ENCODE results near the gene PPP1R14C.

PPP1R14C gene

DNA sequence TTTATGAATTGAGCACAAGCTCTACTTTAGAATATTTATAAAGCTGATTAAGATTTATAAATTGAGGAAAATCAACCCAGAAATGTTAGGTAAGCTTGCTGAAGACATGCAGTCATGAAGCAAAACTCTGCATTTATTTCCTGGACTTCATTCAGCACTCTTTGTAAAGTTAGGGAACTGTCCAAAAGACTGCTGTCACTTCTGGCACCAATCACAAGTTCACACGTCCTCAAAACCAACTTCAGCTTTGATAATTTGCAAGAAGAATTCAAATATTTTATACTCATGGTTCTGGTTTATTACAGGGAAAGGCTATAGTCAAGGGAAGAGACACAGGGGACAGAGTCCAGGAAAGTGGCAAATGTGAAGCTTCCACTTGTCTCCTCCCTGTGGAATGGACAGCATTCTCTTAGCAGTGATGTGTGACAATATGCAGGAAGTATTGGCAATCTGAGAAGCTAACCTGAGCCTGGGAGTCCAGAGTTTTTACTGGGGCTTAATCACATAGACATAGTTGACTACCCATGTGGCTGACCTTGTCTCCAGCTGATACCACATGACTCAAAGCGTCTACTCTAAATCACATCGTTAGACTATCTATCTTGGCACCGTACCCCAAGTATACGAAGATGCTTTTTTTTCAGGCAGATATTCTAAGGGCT, 85.4 kb downstream of the PPP1R14C start:
- TF ChIP-seq CTCF (IDR thresholded peaks at IDR 0.05; ENCODE audit: control insufficient read depth, extremely low read depth, insufficient read depth): no peak
- no peak for DNase-seq (ENCODE audit: low read depth)

DNA sequence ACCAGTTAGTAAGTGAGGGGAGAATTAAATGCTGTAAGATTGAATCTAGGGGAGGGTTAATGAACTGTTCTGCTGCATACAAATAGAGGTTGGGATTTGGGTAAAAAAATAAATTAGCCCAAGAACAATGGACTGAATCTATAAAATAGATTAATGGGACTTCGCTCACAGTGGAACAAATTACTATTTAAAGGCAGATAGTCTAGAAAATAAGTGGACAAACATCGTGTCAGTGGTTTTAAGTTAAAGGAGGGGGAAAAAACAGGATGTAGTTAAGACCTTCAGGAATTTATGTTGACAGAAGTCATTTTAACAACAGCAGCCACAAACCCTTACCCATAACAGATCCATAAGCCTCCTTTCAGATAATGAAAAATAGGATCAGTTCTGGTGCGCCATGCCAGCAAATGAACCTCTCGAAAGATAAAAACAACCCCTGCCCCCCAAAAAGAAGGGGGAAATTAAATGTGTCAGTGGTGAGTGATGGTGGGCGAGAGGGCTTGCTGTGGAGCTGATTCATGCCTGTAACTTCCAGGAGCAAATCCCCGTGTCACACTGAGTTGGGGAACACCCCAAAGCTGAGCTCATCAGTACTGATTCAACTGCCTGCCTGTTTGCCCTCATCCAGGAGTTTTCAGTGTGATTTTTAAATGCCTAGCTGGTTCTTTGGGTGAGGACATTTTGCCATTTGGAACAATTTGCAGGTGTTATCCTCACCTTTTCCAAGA, 86.8 kb downstream of the PPP1R14C start:
- H3K4me3 ChIP-seq (ENCODE audit: low read depth, low read length): no peak overlapping the region
- no peak for TF ChIP-seq CTCF (IDR thresholded peaks at IDR 0.05; ENCODE audit: control insufficient read depth, extremely low read depth, insufficient read depth)
- no peak for DNase-seq (ENCODE audit: low read depth)

More for the DNA sequence above, 85.4 kb downstream of the PPP1R14C start:
- H3K4me3 ChIP-seq (ENCODE audit: low read depth, low read length): no peak overlapping the region

DNA sequence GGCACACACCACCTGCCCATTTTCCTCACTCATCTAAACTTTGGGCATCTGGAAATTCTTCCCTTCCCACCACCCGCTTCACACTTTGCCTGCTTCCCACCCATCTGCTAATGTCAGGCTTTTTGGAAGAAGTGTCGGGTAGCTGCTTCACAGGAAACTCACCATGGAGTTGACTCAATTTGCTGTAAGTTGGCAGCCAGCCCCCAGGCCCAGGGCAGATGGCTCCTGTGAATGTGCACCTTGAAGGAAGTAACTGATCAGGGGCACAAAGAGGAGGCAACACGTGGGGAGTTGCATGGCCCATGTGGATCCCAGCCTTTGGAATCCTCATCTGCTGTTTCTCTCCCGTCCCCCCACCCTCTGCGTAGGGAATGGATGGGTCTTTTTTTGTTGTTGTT, 87.3 kb downstream of the PPP1R14C start:
- no peak for TF ChIP-seq CTCF (IDR thresholded peaks at IDR 0.05; ENCODE audit: control insufficient read depth, extremely low read depth, insufficient read depth)
- H3K4me3 ChIP-seq (ENCODE audit: low read depth, low read length): no peak overlapping the region
- no peak for DNase-seq (ENCODE audit: low read depth)

DNA sequence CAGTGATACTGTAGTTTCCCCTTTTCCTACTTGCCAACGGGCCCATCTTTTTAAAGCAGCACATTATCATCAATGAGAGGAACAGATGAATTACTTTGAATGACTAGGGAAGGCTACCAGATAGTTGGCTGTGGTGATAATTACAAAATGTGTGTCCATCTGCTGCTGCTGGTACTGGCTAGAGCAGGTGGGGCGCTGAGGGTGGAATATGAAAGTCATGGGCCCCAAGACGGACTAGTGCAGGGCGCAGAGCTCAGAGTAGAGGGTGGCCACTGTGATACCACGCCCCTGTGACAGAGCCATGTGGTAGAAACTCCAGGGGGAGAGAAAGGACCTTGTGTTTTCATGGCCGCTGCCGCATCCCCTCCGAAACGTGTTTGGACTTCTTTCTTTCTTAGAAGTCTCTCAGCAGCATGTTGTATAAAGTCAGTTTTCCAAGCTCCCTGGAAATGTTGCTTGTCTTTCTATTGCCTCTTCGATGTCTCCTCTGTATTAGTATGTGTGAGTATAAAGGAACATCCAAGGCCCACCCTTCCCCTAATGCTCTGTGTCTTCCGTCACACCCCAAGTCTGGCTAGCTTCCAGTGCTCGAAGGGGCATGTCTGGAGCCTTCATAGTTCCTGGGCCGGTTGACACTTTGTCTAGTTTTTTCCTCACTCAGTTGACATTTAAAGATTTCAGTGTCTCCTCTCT, 88.1 kb downstream of the PPP1R14C start:
- no peak for TF ChIP-seq CTCF (IDR thresholded peaks at IDR 0.05; ENCODE audit: control insufficient read depth, extremely low read depth, insufficient read depth)
- no peak overlapping the region for H3K4me3 ChIP-seq (ENCODE audit: low read depth, low read length)
- DNase-seq (ENCODE audit: low read depth): no peak

- DNase-seq (ENCODE audit: low read depth): no peak
- H3K4me3 ChIP-seq (ENCODE audit: low read depth, low read length): no peak overlapping the region
- TF ChIP-seq CTCF (IDR thresholded peaks at IDR 0.05; ENCODE audit: control insufficient read depth, extremely low read depth, insufficient read depth): no peak
These were observed 88.6 kb downstream of the PPP1R14C start for GRCh38 chr6:150231525-150231850.

DNA sequence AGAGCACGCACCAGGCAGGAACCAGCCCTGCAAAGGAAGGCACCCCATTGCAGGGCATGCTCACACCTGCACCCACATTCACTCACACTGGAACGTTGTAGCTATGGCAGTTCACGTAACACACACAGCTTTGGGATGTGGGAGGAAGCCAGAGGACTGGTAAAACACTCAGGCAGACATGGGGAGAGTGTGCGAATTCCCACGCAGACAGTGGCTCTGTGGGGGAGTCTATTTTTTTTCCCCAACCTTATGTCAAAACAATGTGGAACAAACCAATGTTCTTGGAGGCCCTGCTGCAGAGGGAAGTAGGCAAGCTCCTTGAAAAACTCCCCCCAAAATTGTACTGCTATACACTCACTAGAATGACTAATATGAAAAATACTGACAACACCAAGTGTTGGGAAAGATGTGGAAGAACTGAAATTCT, 91.0 kb downstream of the PPP1R14C start:
- H3K4me3 ChIP-seq (ENCODE audit: low read depth, low read length): no peak overlapping the region
- DNase-seq (ENCODE audit: low read depth): no peak
- TF ChIP-seq CTCF (IDR thresholded peaks at IDR 0.05; ENCODE audit: control insufficient read depth, extremely low read depth, insufficient read depth): no peak
